Measurements from ENCODE around the gene ARMS2. TPM values are rescaled to one million over a fixed set of nuclear protein-coding genes. Genes with fewer than 3 reads are reported as not detected.

The ARMS2 gene
- total RNA-seq, 1 donor: not detected

DNA sequence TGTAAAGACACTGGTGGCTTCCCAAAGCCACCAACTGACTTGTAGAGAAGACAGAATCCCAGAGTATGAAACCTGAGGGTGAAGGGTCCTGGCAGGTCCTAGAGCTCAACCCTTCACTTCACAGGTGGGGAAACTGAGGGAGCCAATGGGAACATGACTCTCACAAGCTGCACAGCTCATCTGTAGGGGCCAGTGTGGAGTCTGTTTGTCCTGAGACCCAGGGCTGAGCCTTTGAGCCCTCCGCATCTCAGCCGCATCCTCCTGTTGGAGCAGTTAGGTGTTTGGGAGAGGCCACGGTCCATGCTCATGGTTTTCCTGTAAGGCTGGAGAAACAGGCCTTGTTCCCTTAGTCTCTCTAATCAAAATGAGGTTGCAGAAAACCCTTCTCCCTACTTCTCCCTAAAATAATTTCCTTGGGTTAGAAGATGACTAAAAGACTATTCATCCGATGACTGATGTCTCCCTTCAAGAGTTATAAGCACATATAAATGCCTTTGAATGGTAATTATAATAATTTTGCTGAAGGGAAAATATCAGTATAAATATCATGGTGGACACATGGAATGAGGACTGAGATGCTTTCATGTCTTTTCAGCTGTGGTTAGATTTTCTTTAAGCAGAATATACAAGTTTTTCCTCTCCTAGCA is 17.2 kb downstream of the ARMS2 start:
- peak overlapping the region; percentile 50 for H3K27ac ChIP-seq (ENCODE audit: low read depth, low read length)
- peaks cover 41% of the 10 kb centered on the region for H3K4me1 ChIP-seq (ENCODE audit: insufficient read depth, low read length)
- no peaks in the 10 kb centered on the region for H3K27me3 ChIP-seq (ENCODE audit: insufficient read depth, low read length)
- peaks cover 27% of the 10 kb centered on the region for H4K20me1 ChIP-seq (ENCODE audit: insufficient read depth, low read length)
- TF ChIP-seq, protein P1, sequence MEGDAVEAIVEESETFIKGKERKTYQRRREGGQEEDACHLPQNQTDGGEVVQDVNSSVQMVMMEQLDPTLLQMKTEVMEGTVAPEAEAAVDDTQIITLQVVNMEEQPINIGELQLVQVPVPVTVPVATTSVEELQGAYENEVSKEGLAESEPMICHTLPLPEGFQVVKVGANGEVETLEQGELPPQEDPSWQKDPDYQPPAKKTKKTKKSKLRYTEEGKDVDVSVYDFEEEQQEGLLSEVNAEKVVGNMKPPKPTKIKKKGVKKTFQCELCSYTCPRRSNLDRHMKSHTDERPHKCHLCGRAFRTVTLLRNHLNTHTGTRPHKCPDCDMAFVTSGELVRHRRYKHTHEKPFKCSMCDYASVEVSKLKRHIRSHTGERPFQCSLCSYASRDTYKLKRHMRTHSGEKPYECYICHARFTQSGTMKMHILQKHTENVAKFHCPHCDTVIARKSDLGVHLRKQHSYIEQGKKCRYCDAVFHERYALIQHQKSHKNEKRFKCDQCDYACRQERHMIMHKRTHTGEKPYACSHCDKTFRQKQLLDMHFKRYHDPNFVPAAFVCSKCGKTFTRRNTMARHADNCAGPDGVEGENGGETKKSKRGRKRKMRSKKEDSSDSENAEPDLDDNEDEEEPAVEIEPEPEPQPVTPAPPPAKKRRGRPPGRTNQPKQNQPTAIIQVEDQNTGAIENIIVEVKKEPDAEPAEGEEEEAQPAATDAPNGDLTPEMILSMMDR (IDR thresholded peaks at IDR 0.05; ENCODE audit: extremely low read depth, low read depth, low read length): no peak
- no peaks in the 10 kb centered on the region for H3K9me3 ChIP-seq (ENCODE audit: low read depth, low read length)
- peaks cover 73% of the 10 kb centered on the region for H3K79me2 ChIP-seq (ENCODE audit: insufficient read depth, low read length)
- H2AFZ ChIP-seq (ENCODE audit: low read length): no peak overlapping the region
- H3K4me2 ChIP-seq (ENCODE audit: insufficient read depth, low read length): peak overlapping the region; percentile 28
- peak; percentile 35 for DNase-seq (ENCODE audit: insufficient read length, low spot score, missing footprints)
- H3K36me3 ChIP-seq (ENCODE audit: insufficient read depth, low read length): peaks cover 5% of the 10 kb centered on the region
- no peak overlapping the region for H3K4me3 ChIP-seq (ENCODE audit: insufficient read depth, low read length)

DNA sequence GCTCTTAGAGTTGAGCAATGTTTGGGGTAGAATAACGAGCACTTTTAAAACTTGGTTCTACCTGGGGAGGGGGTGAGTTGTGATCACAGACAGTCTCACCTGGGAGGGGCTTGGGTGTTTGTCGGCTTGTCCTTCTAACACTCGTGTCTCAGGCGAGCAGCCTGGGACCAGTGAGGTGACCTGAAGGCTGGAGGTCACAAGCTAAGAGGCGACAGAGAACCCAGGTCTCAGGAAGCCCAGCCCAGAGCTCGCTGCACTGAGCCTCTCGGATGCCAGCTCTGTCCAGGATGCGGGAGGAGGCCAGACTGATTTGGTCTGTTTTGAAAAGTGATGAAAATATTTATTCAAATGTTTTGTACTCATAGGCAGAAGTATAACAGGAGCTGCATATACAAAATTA is 18.7 kb downstream of the ARMS2 start:
- H4K20me1 ChIP-seq (ENCODE audit: insufficient read depth, low read length): peaks cover 19% of the 10 kb centered on the region
- no peak overlapping the region for H3K4me3 ChIP-seq (ENCODE audit: insufficient read depth, low read length)
- no peaks in the 10 kb centered on the region for H3K27me3 ChIP-seq (ENCODE audit: insufficient read depth, low read length)
- H3K9me3 ChIP-seq (ENCODE audit: low read depth, low read length): no peaks in the 10 kb centered on the region
- no peak overlapping the region for H3K27ac ChIP-seq (ENCODE audit: low read depth, low read length)
- H3K4me2 ChIP-seq (ENCODE audit: insufficient read depth, low read length): no peak overlapping the region
- peaks cover 38% of the 10 kb centered on the region for H3K4me1 ChIP-seq (ENCODE audit: insufficient read depth, low read length)
- no peak overlapping the region for H2AFZ ChIP-seq (ENCODE audit: low read length)
- DNase-seq (ENCODE audit: insufficient read length, low spot score, missing footprints): no peak
- TF ChIP-seq, protein P1 (IDR thresholded peaks at IDR 0.05; ENCODE audit: extremely low read depth, low read depth, low read length): no peak
- peaks cover 69% of the 10 kb centered on the region for H3K79me2 ChIP-seq (ENCODE audit: insufficient read depth, low read length)
- peaks cover under 1% of the 10 kb centered on the region for H3K36me3 ChIP-seq (ENCODE audit: insufficient read depth, low read length)

DNA sequence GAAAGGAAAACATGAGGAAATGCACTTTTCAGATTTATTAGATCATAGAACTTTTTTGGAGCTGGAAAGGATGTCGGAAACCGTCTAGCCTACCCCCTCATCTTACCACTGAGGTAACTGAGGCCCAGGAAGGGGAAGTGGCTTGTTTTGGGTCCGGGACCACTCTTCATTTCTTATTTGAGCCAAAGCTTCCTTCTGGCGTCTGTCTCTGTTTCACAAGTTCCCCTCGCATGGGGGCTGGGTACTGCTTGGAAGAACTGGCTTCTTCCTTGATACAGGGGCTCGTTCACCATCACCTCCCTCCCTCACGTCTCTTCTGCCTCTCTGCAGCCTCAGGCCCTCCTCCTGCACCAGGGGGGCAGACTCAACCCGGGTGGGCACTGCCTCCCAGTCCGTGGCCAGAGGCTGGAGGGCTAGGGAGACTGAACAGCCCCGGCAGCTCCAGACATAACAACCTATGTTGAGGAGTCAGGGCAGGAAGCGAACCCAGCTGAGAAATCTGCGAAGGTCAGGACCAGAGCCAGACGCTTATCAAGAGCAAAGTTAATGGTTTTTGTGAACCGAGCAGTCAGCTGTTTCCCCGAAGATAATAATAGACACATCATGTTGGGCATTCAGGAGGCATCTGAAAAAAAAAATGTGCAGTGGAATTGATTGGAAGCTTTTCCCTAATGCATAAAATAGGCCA is 19.8 kb downstream of the ARMS2 start:
- Histone ChIP-seq H3K4me1 (ENCODE audit: insufficient read depth, low read length) (peaks cover 28% of the 10 kb centered on the region), H3K4me2 (ENCODE audit: insufficient read depth, low read length) (no peak overlapping the region), H4K20me1 (ENCODE audit: insufficient read depth, low read length) (peaks cover 13% of the 10 kb centered on the region), H3K9me3 (ENCODE audit: low read depth, low read length) (no peaks in the 10 kb centered on the region), H3K4me3 (ENCODE audit: insufficient read depth, low read length) (no peak overlapping the region), H3K36me3 (ENCODE audit: insufficient read depth, low read length) (no peaks in the 10 kb centered on the region), H3K79me2 (ENCODE audit: insufficient read depth, low read length) (peaks cover 71% of the 10 kb centered on the region), H2AFZ (ENCODE audit: low read length) (no peak overlapping the region), H3K27me3 (ENCODE audit: insufficient read depth, low read length) (no peaks in the 10 kb centered on the region), H3K27ac (ENCODE audit: low read depth, low read length) (no peak overlapping the region)
- TF ChIP-seq, protein P1 (IDR thresholded peaks at IDR 0.05; ENCODE audit: extremely low read depth, low read depth, low read length): no peak
- peak; percentile 31 for DNase-seq (ENCODE audit: insufficient read length, low spot score, missing footprints)

DNA sequence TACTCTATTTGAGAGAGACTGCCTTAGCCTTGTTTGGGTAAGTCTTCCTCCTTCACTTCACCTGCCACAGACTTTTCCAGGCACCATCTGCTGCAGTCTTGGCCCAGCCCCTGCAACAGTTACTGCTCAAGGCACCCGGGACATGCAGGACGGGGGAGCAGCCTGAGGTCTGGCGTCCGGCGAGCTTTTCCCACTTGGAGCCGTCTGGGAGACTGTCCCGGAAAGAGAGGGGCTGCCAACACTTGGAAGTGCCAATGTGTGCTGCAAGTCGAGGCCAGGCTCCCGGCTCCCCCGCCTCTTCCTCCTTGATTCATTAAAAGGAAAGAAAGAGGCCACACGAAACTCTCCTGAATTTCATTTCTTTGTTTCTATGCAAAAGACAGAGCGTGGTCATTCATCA is 20.6 kb downstream of the ARMS2 start:
- H3K36me3 ChIP-seq (ENCODE audit: insufficient read depth, low read length): no peaks in the 10 kb centered on the region
- no peak overlapping the region for H3K4me3 ChIP-seq (ENCODE audit: insufficient read depth, low read length)
- TF ChIP-seq, protein P1 (IDR thresholded peaks at IDR 0.05; ENCODE audit: extremely low read depth, low read depth, low read length): no peak
- no peaks in the 10 kb centered on the region for H3K27me3 ChIP-seq (ENCODE audit: insufficient read depth, low read length)
- H2AFZ ChIP-seq (ENCODE audit: low read length): no peak overlapping the region
- no peak overlapping the region for H3K4me2 ChIP-seq (ENCODE audit: insufficient read depth, low read length)
- H3K79me2 ChIP-seq (ENCODE audit: insufficient read depth, low read length): peaks cover 71% of the 10 kb centered on the region
- peaks cover 22% of the 10 kb centered on the region for H3K4me1 ChIP-seq (ENCODE audit: insufficient read depth, low read length)
- peak; percentile 74 for DNase-seq (ENCODE audit: insufficient read length, low spot score, missing footprints)
- H3K9me3 ChIP-seq (ENCODE audit: low read depth, low read length): no peaks in the 10 kb centered on the region
- peaks cover 18% of the 10 kb centered on the region for H4K20me1 ChIP-seq (ENCODE audit: insufficient read depth, low read length)
- no peak overlapping the region for H3K27ac ChIP-seq (ENCODE audit: low read depth, low read length)
